GM23338 (cell line): ENCODE results near the gene CCNY.

Experiments used
- CREB1 ChIP-seq: fragments of 250-450 bp; sonication (Bioruptor Pico); IDR thresholded peaks from 2 replicates; pipeline ENCODE4 v1.5.0; 2020; ENCODE audit warnings: low read depth, mild to moderate bottlenecking, moderate library complexity
- CTCF ChIP-seq, 2 experiments: fragments of 200-600 bp in 1 of 2; sonication (generic) in 1 of 2; conservative IDR thresholded peaks; 2 replicates each; pipeline versions ENCODE4 v1.5.1 to v1.6.1; 2016 to 2017; ENCODE audit warnings: antibody characterized with exemption in 2 of 2, low read depth in 2 of 2, mild to moderate bottlenecking in 2 of 2, moderate library complexity in 1 of 2
- ETS1 ChIP-seq: IDR thresholded peaks from 2 replicates; pipeline ENCODE4 v1.6.1; 2016; ENCODE audit warnings: antibody characterized with exemption
- EZH2 ChIP-seq: fragments of 200-600 bp; sonication (generic); IDR thresholded peaks from one replicate; pipeline ENCODE4 v1.8.0; 2017; ENCODE audit warnings: antibody characterized with exemption, mild to moderate bottlenecking, low read depth; ENCODE audit not compliant: unreplicated experiment
- EZH2phosphoT487 ChIP-seq: fragments of 200-600 bp; sonication (generic); IDR thresholded peaks from one replicate; pipeline ENCODE4 v1.8.1; 2018; ENCODE audit warnings: antibody characterized with exemption; ENCODE audit not compliant: unreplicated experiment
- JUNB ChIP-seq: IDR thresholded peaks from one replicate; pipeline ENCODE4 v1.6.1; 2016; ENCODE audit warnings: antibody characterized with exemption; ENCODE audit not compliant: unreplicated experiment
- NANOG ChIP-seq: IDR thresholded peaks from 2 replicates; pipeline ENCODE4 v1.6.1; 2016; ENCODE audit warnings: antibody characterized with exemption, borderline replicate concordance
- POLR2AphosphoS5 ChIP-seq: IDR thresholded peaks from 2 replicates; pipeline ENCODE4 v1.6.1; 2016; ENCODE audit warnings: antibody characterized with exemption, low read depth
- STAT1 ChIP-seq: IDR thresholded peaks from one replicate; pipeline ENCODE4 v1.6.1; 2016; ENCODE audit warnings: antibody characterized with exemption; ENCODE audit not compliant: unreplicated experiment
- ZNF114 ChIP-seq: fragments of 250-450 bp; sonication (Bioruptor Pico); IDR thresholded peaks from 2 replicates; pipeline ENCODE4 v1.5.0; 2020; ENCODE audit warnings: mild to moderate bottlenecking, moderate library complexity
- ZNF331 ChIP-seq: fragments of 250-450 bp; sonication (Bioruptor Pico); IDR thresholded peaks from 2 replicates; pipeline ENCODE4 v1.5.0; 2020; ENCODE audit warnings: low read depth, mild to moderate bottlenecking, moderate library complexity
- TF ChIP-seq, protein P1 (sequence below): IDR thresholded peaks from one replicate; pipeline ENCODE4 v1.6.1; 2018; ENCODE audit warnings: antibody characterized with exemption; ENCODE audit not compliant: unreplicated experiment
- TF ChIP-seq, protein P2 (sequence below): fragments of 250-450 bp; sonication (Bioruptor Pico); IDR thresholded peaks from 2 replicates; pipeline ENCODE4 v1.5.0; 2020; ENCODE audit warnings: mild to moderate bottlenecking, moderate library complexity

DNA sequence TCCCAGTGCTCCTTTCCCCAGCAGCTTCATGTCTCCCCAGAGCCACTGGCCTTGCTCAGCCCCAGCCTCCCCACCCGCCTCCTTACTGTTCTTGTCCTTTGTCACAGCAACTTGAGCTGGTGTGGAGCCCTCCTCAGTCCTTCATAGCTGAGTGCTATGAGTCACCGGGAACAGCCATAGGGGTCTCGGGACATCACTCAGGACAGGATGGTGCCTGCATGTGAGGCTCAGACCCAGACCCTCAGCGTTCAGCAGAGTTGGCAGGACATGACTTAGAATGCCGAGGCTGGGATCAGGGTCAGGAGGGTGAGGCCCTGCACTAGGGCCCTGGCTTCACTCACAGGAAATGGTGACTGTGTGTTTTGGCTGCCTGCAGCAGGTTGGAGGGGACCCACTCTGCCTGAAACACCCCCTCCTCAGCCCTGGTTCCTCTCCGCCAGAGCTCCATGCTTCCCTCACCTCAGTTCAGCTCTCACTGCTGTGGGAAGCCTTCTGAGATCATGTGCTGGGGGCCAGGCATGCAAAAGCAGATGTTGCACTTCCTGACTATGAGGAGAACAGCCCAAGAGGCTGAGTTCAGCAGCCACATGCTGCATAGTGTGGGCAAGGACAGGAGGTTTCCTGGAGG is 228.1 kb downstream of the CCNY start:
- TF ChIP-seq CTCF (conservative IDR thresholded peaks at IDR 0.05; ENCODE audit: low read depth in 2 of 2) = no peak
- no peak for TF ChIP-seq EZH2phosphoT487
- TF ChIP-seq EZH2 = no peak
- TF ChIP-seq, protein P1, sequence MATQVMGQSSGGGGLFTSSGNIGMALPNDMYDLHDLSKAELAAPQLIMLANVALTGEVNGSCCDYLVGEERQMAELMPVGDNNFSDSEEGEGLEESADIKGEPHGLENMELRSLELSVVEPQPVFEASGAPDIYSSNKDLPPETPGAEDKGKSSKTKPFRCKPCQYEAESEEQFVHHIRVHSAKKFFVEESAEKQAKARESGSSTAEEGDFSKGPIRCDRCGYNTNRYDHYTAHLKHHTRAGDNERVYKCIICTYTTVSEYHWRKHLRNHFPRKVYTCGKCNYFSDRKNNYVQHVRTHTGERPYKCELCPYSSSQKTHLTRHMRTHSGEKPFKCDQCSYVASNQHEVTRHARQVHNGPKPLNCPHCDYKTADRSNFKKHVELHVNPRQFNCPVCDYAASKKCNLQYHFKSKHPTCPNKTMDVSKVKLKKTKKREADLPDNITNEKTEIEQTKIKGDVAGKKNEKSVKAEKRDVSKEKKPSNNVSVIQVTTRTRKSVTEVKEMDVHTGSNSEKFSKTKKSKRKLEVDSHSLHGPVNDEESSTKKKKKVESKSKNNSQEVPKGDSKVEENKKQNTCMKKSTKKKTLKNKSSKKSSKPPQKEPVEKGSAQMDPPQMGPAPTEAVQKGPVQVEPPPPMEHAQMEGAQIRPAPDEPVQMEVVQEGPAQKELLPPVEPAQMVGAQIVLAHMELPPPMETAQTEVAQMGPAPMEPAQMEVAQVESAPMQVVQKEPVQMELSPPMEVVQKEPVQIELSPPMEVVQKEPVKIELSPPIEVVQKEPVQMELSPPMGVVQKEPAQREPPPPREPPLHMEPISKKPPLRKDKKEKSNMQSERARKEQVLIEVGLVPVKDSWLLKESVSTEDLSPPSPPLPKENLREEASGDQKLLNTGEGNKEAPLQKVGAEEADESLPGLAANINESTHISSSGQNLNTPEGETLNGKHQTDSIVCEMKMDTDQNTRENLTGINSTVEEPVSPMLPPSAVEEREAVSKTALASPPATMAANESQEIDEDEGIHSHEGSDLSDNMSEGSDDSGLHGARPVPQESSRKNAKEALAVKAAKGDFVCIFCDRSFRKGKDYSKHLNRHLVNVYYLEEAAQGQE = no peak
- TF ChIP-seq ZNF114 (CRISPR knock-in tag) = no peak
- no peak for TF ChIP-seq POLR2AphosphoS5
- TF ChIP-seq CREB1 = no peak
- TF ChIP-seq JUNB = no peak
- TF ChIP-seq ZNF331 (CRISPR knock-in tag) = no peak
- TF ChIP-seq ETS1 = no peak
- TF ChIP-seq, protein P2, sequence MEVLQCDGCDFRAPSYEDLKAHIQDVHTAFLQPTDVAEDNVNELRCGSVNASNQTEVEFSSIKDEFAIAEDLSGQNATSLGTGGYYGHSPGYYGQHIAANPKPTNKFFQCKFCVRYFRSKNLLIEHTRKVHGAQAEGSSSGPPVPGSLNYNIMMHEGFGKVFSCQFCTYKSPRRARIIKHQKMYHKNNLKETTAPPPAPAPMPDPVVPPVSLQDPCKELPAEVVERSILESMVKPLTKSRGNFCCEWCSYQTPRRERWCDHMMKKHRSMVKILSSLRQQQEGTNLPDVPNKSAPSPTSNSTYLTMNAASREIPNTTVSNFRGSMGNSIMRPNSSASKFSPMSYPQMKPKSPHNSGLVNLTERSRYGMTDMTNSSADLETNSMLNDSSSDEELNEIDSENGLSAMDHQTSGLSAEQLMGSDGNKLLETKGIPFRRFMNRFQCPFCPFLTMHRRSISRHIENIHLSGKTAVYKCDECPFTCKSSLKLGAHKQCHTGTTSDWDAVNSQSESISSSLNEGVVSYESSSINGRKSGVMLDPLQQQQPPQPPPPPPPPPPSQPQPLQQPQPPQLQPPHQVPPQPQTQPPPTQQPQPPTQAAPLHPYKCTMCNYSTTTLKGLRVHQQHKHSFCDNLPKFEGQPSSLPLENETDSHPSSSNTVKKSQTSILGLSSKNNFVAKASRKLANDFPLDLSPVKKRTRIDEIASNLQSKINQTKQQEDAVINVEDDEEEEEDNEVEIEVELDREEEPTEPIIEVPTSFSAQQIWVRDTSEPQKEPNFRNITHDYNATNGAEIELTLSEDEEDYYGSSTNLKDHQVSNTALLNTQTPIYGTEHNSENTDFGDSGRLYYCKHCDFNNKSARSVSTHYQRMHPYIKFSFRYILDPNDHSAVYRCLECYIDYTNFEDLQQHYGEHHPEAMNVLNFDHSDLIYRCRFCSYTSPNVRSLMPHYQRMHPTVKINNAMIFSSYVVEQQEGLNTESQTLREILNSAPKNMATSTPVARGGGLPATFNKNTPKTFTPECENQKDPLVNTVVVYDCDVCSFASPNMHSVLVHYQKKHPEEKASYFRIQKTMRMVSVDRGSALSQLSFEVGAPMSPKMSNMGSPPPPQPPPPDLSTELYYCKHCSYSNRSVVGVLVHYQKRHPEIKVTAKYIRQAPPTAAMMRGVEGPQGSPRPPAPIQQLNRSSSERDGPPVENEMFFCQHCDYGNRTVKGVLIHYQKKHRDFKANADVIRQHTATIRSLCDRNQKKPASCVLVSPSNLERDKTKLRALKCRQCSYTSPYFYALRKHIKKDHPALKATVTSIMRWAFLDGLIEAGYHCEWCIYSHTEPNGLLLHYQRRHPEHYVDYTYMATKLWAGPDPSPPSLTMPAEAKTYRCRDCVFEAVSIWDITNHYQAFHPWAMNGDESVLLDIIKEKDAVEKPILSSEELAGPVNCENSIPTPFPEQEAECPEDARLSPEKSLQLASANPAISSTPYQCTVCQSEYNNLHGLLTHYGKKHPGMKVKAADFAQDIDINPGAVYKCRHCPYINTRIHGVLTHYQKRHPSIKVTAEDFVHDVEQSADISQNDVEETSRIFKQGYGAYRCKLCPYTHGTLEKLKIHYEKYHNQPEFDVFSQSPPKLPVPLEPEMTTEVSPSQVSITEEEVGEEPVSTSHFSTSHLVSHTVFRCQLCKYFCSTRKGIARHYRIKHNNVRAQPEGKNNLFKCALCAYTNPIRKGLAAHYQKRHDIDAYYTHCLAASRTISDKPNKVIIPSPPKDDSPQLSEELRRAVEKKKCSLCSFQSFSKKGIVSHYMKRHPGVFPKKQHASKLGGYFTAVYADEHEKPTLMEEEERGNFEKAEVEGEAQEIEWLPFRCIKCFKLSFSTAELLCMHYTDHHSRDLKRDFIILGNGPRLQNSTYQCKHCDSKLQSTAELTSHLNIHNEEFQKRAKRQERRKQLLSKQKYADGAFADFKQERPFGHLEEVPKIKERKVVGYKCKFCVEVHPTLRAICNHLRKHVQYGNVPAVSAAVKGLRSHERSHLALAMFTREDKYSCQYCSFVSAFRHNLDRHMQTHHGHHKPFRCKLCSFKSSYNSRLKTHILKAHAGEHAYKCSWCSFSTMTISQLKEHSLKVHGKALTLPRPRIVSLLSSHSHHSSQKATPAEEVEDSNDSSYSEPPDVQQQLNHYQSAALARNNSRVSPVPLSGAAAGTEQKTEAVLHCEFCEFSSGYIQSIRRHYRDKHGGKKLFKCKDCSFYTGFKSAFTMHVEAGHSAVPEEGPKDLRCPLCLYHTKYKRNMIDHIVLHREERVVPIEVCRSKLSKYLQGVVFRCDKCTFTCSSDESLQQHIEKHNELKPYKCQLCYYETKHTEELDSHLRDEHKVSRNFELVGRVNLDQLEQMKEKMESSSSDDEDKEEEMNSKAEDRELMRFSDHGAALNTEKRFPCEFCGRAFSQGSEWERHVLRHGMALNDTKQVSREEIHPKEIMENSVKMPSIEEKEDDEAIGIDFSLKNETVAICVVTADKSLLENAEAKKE = no peak
- no peak for TF ChIP-seq NANOG
- no peak for TF ChIP-seq STAT1
